Activated T-helper 1 cell treated with anti-CD3 and anti-CD28 coated beads, Interleukin-12 subunit alpha, Interleukin-12 subunit beta, Interleukin-2, Interleukin-4 antibody, amounts not matched to agents 30 ng/mL and 10 ng/mL and 1 ng/mL, durations not matched to agents 14 hours and 24 hours and 36 hours (primary cell): ENCODE measurements around the gene LRRFIP1. TPM values are rescaled to one million over a fixed set of nuclear protein-coding genes. Genes with fewer than 3 reads are reported as not detected.
A peak's percentile ranks its signal among the peaks of the same experiment; 100 is the strongest.

Experiments
- DNase-seq: peaks from one replicate; pipeline ENCODE4 v3.0.0; 2021; ENCODE audit warnings: low spot score
- H3K27ac Mint-ChIP-seq: one replicate; pipeline ENCODE4 v1.8.0; 2021; ENCODE audit warnings: mild to moderate bottlenecking, mixed read lengths
- H3K27me3 Mint-ChIP-seq: one replicate; pipeline ENCODE4 v1.8.0; 2022; ENCODE audit warnings: mild to moderate bottlenecking, moderate library complexity, mixed read lengths; ENCODE audit not compliant: insufficient read depth
- H3K36me3 Mint-ChIP-seq: one replicate; pipeline ENCODE4 v1.8.0; 2021; ENCODE audit warnings: low read depth, mixed read lengths
- H3K4me1 Mint-ChIP-seq: one replicate; pipeline ENCODE4 v1.8.0; 2021; ENCODE audit warnings: low read depth, mixed read lengths
- H3K4me3 Mint-ChIP-seq: one replicate; pipeline ENCODE4 v1.8.0; 2021; ENCODE audit warnings: mild to moderate bottlenecking, moderate library complexity, mixed read lengths
- H3K9me3 Mint-ChIP-seq: one replicate; pipeline ENCODE4 v1.8.0; 2021; ENCODE audit warnings: mixed read lengths
- intact Hi-C: fragments of 100-400 bp; cut with micrococcal nuclease; formaldehyde crosslinking; loops from one replicate; pipeline ENCODE4 v1.15.1; 2024
- total RNA-seq: library from RNA; stranded (reverse); gene quantifications from 2 replicates; pipeline ENCODE4 v1.2.3, GENCODE V29; 2022

The LRRFIP1 gene
- total RNA-seq, 1 donor from 2014 or later: 212 TPM

GRCh38 chr2:237696461-237696860 is 69.1 kb downstream of the LRRFIP1 start:
- Mint-ChIP-seq H3K27me3 (no peaks in the 10 kb centered on the region), H3K27ac (peak overlapping the region; percentile 98), H3K36me3 (peaks cover 20% of the 10 kb centered on the region), H3K9me3 (no peaks in the 10 kb centered on the region), H3K4me1 (peaks cover 80% of the 10 kb centered on the region), H3K4me3 (peak overlapping the region; percentile 99)
- intact Hi-C loops: loop anchor here (5.0 kb wide), 1 partner anchor 609 kb away; the partner anchor contains the start of gene COPS8
- peak; percentile 53 for DNase-seq

DNA sequence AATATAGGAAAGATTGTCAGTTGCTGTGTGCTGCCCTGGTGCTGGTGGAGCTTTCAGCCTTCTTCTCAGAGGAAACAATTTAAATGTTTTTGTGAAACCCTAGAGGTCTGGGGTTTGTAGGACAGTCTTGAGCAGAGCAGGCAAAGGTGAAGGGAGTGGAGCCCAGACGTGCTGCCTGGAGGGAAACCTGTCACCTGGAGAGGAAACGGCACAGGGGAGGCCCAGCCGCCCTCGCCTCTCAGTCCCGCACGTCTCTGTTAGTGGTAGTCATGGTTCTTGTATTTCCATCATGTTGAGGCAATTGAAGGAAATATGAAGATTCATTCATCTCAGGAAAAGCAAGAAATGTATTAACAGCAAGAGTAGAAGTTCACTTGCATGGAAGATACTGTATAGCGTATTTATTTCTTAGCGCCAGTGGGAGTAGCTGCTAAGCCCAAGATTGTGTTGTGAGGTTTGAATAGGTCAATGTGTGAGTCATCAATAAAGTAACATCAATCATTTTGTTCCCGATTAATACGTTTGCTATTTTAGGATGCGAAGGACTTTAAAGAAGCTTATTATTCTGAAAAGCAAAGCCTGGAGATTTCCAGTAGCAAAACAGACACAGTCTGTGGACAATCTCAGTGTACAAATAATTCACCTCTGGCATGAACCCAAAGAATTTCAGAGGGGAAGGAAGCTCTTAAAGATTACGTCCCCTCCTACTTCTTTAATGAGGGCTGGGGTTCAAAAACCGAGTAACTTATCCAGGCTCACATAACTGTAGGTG is 70.4 kb downstream of the LRRFIP1 start:
- peaks cover 22% of the 10 kb centered on the region for H3K36me3 Mint-ChIP-seq
- DNase-seq: no peak
- no peaks in the 10 kb centered on the region for H3K9me3 Mint-ChIP-seq
- peak overlapping the region; percentile 99 for H3K4me3 Mint-ChIP-seq
- intact Hi-C loops: loop anchor here (5.0 kb wide), 1 partner anchor 610 kb away; the partner anchor contains the start of gene COPS8
- no peaks in the 10 kb centered on the region for H3K27me3 Mint-ChIP-seq
- H3K4me1 Mint-ChIP-seq: peaks cover 93% of the 10 kb centered on the region
- peak overlapping the region; percentile 98 for H3K27ac Mint-ChIP-seq

- no peaks in the 10 kb centered on the region for H3K9me3 Mint-ChIP-seq
- H3K27ac Mint-ChIP-seq: peak overlapping the region; percentile 98
- H3K27me3 Mint-ChIP-seq: no peaks in the 10 kb centered on the region
- peaks cover 23% of the 10 kb centered on the region for H3K36me3 Mint-ChIP-seq
- no peak for DNase-seq
- intact Hi-C loops: loop anchor here (5.0 kb wide), 1 partner anchor 611 kb away; the partner anchor contains the start of gene COPS8
- peak overlapping the region; percentile 99 for H3K4me3 Mint-ChIP-seq
- H3K4me1 Mint-ChIP-seq: peaks cover 97% of the 10 kb centered on the region
Measured at GRCh38 chr2:237698358-237698694, 70.9 kb downstream of the LRRFIP1 start.

DNA sequence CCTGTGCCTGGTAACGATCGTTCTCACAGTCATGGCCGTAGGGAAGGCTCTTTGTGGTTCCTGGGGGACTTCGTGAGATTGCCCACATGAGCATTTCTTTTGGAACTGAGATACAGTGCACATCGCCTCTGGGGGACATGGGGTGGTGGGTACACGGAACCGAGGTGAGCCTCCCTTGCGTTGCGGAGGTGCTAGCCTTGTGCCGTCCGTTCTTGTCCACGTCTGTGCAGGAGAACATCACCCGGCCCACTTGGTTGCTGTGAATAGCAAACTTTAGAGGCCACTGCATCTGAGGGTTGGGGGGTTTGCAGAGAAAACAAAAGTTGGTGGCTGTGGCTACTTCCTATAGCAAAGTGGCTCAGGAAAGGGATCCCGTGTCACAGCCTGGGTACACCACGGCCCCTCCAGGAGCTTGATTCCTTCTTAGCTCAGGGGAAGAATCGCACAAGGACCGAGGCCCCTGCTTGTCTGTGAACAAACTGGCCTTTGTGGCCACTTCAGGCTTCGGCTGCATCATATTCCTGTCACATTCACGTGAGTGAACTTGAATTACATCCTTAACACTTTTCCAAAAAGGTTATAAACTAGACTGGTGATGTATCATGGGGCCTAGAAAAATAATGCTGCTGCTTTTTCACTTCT is 72.6 kb downstream of the LRRFIP1 start:
- peak overlapping the region; percentile 96 for H3K27ac Mint-ChIP-seq
- peak overlapping the region; percentile 78 for H3K4me3 Mint-ChIP-seq
- peaks cover 23% of the 10 kb centered on the region for H3K36me3 Mint-ChIP-seq
- intact Hi-C loops: loop anchor here (1.0 to 5.0 kb wide), 5 partner anchors 8 to 613 kb away; partner anchors contain the start of gene COPS8
- no peaks in the 10 kb centered on the region for H3K27me3 Mint-ChIP-seq
- peaks cover 95% of the 10 kb centered on the region for H3K4me1 Mint-ChIP-seq
- DNase-seq: no peak
- no peaks in the 10 kb centered on the region for H3K9me3 Mint-ChIP-seq

DNA sequence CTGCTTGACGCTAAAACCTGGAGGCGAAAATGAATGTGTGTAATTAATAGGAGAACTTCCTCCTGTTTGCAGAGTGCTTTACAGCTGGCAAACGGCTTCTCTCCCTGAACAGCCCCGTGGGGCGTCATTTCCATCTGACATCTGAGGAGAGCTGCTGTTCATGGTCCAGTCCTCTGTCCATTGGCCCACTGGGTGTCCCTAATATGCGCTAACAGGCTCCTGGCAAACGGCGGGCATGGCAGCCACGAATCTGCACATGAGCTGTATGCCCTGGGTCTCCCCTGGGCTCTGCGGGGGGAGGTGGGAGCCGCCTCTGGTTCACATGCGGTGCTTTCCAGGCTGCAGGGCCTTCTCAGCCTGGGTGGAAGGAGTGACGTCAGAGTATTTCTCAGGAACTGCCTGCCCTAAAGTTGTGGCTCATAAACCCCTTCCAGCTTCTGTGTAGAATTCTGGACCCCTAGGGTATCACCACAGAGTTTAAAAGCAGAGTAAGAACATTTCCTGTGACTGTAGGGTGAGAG is 73.2 kb downstream of the LRRFIP1 start:
- DNase-seq: peak; percentile 76
- Mint-ChIP-seq H3K36me3 (peaks cover 22% of the 10 kb centered on the region), H3K27me3 (no peaks in the 10 kb centered on the region), H3K4me1 (peaks cover 93% of the 10 kb centered on the region), H3K27ac (peak overlapping the region; percentile 96), H3K4me3 (peak overlapping the region; percentile 78), H3K9me3 (no peaks in the 10 kb centered on the region)
- intact Hi-C loops: loop anchor here (1.0 to 5.0 kb wide), 4 partner anchors 8 to 38 kb away; no protein-coding TSS in a partner anchor

DNA sequence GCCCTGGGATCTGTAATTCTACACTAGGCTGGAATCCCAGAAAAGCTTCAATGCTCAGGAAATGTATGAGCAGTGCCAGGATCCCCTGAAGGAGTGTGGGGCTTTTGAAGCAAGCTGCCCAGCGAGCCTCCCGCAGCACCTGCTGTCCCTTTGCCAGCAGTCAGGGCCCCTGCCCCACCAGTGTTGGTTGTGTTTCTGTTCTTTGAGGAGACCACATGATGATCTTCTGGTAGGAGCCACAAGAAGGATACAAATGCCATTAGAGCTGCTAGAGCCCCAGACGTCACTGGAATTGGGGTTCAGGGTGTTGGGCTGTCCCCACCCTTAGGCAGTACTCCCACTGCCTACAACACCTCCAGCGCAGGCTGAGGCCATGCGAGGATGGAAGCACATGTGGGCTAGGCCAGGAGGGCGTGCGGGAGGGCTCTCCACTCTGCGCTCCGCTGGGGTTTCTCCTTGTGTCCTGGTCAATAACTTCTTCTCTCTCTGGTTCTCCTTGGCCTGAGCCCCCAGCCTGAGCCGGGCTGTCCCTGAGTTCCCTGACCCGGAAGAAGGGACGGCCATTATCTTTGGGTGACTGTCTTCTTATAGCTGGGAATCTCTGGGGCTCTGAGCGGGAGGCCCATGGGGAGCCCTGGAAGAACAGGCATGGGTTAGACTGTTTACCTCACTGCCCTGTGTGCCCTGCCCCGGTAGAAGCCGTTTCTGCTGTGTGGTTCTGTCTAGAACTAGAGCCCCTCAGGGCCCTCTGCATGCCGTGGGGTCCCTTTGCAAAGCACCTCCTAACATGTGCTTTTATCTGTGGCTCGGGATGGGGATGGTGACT is 73.9 kb downstream of the LRRFIP1 start:
- DNase-seq: no peak
- H3K36me3 Mint-ChIP-seq: peaks cover 22% of the 10 kb centered on the region
- H3K9me3 Mint-ChIP-seq: no peaks in the 10 kb centered on the region
- no peaks in the 10 kb centered on the region for H3K27me3 Mint-ChIP-seq
- peak overlapping the region; percentile 78 for H3K4me3 Mint-ChIP-seq
- H3K4me1 Mint-ChIP-seq: peaks cover 88% of the 10 kb centered on the region
- intact Hi-C loops: loop anchor here (5.0 kb wide), 1 partner anchor 39 kb away; no protein-coding TSS in a partner anchor
- peak overlapping the region; percentile 96 for H3K27ac Mint-ChIP-seq

DNA sequence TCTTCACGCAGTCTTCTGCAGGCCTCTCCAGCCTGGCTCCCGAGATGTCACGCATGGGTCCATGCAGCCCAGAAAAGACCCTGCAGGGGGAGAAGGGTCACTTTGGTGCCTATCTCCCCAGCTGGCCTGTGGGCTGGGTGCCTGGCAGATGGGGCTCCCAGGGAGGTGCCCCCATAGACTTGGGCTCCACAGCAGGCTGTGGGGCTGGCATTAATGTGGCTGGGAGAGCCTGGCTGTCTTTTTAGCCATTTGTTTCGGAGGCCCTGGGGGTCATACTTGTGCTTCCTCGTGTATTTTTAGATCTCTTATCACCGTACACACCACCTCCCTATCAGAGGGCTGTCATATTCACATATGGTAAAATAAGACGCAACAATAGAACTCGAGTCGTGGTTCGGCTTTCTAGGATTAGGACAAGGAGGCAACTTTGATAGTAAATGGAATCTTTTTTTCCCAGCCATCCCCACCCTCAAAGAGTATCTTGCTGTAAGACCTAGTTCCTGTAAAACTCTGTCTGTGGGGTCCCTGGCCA is 74.5 kb downstream of the LRRFIP1 start:
- no peak for DNase-seq
- H3K4me3 Mint-ChIP-seq: peak overlapping the region; percentile 78
- no peaks in the 10 kb centered on the region for H3K9me3 Mint-ChIP-seq
- intact Hi-C loops: loop anchor here (5.0 kb wide), 1 partner anchor 40 kb away; no protein-coding TSS in a partner anchor
- H3K36me3 Mint-ChIP-seq: peaks cover 22% of the 10 kb centered on the region
- no peaks in the 10 kb centered on the region for H3K27me3 Mint-ChIP-seq
- peaks cover 88% of the 10 kb centered on the region for H3K4me1 Mint-ChIP-seq
- H3K27ac Mint-ChIP-seq: peak overlapping the region; percentile 96

- H3K4me1 Mint-ChIP-seq: peaks cover 88% of the 10 kb centered on the region
- peak overlapping the region; percentile 96 for H3K27ac Mint-ChIP-seq
- H3K36me3 Mint-ChIP-seq: peaks cover 25% of the 10 kb centered on the region
- H3K4me3 Mint-ChIP-seq: peak overlapping the region; percentile 78
- intact Hi-C loops: loop anchor here (5.0 kb wide), 1 partner anchor 40 kb away; no protein-coding TSS in a partner anchor
- no peaks in the 10 kb centered on the region for H3K27me3 Mint-ChIP-seq
- no peak for DNase-seq
- no peaks in the 10 kb centered on the region for H3K9me3 Mint-ChIP-seq
Measured at GRCh38 chr2:237702441-237703391, 75.3 kb downstream of the LRRFIP1 start.

DNA sequence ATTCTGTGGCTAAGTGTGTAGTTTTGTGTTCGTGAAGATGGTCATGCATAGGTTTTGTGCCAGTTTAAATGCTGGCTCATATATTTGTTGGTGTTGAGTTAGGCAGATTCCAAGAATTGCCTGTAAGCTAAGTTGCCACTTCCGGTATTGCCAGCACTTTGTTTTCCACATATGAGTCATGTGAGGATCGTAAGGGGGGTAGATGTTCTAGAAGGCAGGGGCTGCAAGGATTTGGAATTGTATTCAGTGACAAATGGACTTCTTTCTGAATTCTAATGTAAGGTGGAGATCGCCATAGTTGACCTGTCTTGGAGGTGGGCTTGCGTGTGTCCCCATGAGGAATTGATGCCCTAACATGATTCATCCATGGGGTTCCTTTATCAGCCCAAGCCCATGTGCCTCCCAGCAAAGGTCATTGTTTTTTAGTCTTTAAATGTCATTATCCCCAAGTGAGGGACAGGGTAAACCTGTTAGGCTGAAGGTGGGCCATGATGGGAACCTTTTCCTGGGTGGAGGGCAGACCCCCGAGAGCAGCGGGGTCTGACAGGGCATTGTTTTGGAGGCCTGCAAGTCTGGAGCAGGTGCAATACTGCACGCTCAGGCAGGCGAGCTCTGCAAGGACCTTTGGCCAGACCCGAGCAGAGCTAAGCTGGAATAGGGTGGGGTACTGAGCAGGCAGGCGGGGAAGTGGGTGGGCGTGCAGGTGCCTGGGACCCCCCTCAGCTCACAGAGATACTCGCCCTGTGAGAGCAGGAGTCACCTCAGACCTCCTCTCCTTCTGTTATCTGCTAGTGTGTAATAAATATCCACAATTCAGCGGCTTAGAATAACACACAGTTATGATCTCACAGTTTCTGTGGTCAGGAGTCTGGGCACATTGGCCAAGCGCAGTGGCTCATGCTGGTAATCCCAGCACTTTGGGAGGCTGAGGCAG is 77.4 kb downstream of the LRRFIP1 start:
- intact Hi-C loops: loop anchor here (5.0 kb wide), 1 partner anchor 42 kb away; no protein-coding TSS in a partner anchor

GRCh38 chr2:237706257-237706656 is 78.9 kb downstream of the LRRFIP1 start:
- Mint-ChIP-seq H3K4me3 (no peak overlapping the region), H3K4me1 (peaks cover 58% of the 10 kb centered on the region), H3K36me3 (peaks cover 19% of the 10 kb centered on the region), H3K27ac (peak overlapping the region; percentile 82), H3K9me3 (no peaks in the 10 kb centered on the region), H3K27me3 (no peaks in the 10 kb centered on the region)
- intact Hi-C loops: no loop called here
- DNase-seq: no peak

More for the DNA sequence above, 77.4 kb downstream of the LRRFIP1 start:
- no peak for DNase-seq
- Mint-ChIP-seq H3K4me3 (peak overlapping the region; percentile 78), H3K4me1 (peaks cover 72% of the 10 kb centered on the region), H3K27me3 (no peaks in the 10 kb centered on the region), H3K27ac (peak overlapping the region; percentile 86), H3K9me3 (no peaks in the 10 kb centered on the region), H3K36me3 (peaks cover 20% of the 10 kb centered on the region)
